Nephron progenitor cell (in vitro differentiated cells): ENCODE data around the gene PROX2.

ENCODE experiments used
- DNase-seq: peaks from one replicate; pipeline ENCODE4 v3.0.0; 2021
- H3K27ac Mint-ChIP-seq: 2 replicates; pipeline ENCODE4 v1.8.0; 2021; ENCODE audit warnings: mild to moderate bottlenecking, moderate library complexity, mixed read lengths
- H3K27me3 Mint-ChIP-seq: 2 replicates; pipeline ENCODE4 v1.8.0; 2021; ENCODE audit warnings: mild to moderate bottlenecking, low read depth, mixed read lengths; ENCODE audit not compliant: poor library complexity
- H3K36me3 Mint-ChIP-seq: 2 replicates; pipeline ENCODE4 v1.8.0; 2021; ENCODE audit warnings: low read depth, mixed read lengths
- H3K4me1 Mint-ChIP-seq: 2 replicates; pipeline ENCODE4 v1.8.0; 2021; ENCODE audit warnings: mixed read lengths
- H3K4me3 Mint-ChIP-seq: 2 replicates; pipeline ENCODE4 v1.8.0; 2021; ENCODE audit warnings: mild to moderate bottlenecking, moderate library complexity, mixed read lengths
- H3K9me3 Mint-ChIP-seq: 2 replicates; pipeline ENCODE4 v1.8.0; 2021; ENCODE audit warnings: mild to moderate bottlenecking, moderate library complexity, mixed read lengths
- TF ChIP-seq, protein P1 (sequence below): fragments of 200-600 bp; sonication (generic); IDR thresholded peaks from 2 replicates; pipeline ENCODE4 v1.5.0; 2021; ENCODE audit warnings: antibody characterized with exemption

The PROX2 gene

DNA sequence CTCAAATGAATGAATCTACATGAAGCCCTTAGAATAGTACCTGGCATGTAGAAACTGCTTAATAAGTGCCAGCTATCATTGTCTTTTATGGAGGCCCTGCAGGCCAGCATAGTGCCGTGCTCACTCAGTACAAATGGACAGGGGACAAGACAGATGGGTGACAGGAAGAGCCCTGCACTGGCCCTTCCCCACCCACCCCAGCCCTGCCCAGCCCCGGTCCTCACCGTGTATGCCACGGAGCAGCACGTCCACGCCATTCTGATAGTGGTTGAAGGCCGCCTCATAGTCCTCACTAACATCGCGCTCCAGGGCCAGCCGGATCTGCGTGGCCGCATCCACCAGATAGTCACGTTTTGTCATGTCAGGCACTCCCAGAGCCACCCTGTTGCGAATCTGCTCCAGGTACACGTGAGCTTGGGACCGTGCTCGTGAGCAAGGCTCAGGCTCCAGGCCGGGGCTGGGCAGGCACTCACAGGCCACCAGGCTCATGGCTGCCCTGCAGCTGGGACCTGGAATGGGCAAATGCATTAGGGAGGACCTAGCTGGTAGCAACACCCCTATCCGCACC lies 45.2 kb upstream of the PROX2 start:
- Mint-ChIP-seq H3K27me3 (peaks cover 39% of the 10 kb centered on the region), H3K36me3 (no peaks in the 10 kb centered on the region), H3K4me3 (no peak overlapping the region), H3K4me1 (peaks cover 22% of the 10 kb centered on the region), H3K27ac (no peak overlapping the region), H3K9me3 (no peaks in the 10 kb centered on the region)
- TF ChIP-seq, protein P1, sequence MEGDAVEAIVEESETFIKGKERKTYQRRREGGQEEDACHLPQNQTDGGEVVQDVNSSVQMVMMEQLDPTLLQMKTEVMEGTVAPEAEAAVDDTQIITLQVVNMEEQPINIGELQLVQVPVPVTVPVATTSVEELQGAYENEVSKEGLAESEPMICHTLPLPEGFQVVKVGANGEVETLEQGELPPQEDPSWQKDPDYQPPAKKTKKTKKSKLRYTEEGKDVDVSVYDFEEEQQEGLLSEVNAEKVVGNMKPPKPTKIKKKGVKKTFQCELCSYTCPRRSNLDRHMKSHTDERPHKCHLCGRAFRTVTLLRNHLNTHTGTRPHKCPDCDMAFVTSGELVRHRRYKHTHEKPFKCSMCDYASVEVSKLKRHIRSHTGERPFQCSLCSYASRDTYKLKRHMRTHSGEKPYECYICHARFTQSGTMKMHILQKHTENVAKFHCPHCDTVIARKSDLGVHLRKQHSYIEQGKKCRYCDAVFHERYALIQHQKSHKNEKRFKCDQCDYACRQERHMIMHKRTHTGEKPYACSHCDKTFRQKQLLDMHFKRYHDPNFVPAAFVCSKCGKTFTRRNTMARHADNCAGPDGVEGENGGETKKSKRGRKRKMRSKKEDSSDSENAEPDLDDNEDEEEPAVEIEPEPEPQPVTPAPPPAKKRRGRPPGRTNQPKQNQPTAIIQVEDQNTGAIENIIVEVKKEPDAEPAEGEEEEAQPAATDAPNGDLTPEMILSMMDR: no peak
- DNase-seq: no peak

- H3K4me3 Mint-ChIP-seq: no peak overlapping the region
- peaks cover 33% of the 10 kb centered on the region for H3K27me3 Mint-ChIP-seq
Measured at GRCh38 chr14:74920281-74920680, 44.3 kb upstream of the PROX2 start.

GRCh38 chr14:74919421-74920165 lies 43.6 kb upstream of the PROX2 start:
- Mint-ChIP-seq H3K36me3 (no peaks in the 10 kb centered on the region), H3K27ac (no peak overlapping the region), H3K4me3 (no peak overlapping the region), H3K9me3 (no peaks in the 10 kb centered on the region), H3K27me3 (peaks cover 26% of the 10 kb centered on the region), H3K4me1 (peaks cover 22% of the 10 kb centered on the region)
- TF ChIP-seq, protein P1: no peak
- no peak for DNase-seq

More at GRCh38 chr14:74920281-74920680, 44.3 kb upstream of the PROX2 start:
- no peaks in the 10 kb centered on the region for H3K36me3 Mint-ChIP-seq
- H3K9me3 Mint-ChIP-seq: no peaks in the 10 kb centered on the region
- TF ChIP-seq, protein P1: no peak
- H3K4me1 Mint-ChIP-seq: peaks cover 22% of the 10 kb centered on the region
- DNase-seq: no peak
- no peak overlapping the region for H3K27ac Mint-ChIP-seq

GRCh38 chr14:74918380-74918779 lies 42.4 kb upstream of the PROX2 start:
- DNase-seq: no peak
- no peaks in the 10 kb centered on the region for H3K9me3 Mint-ChIP-seq
- no peak overlapping the region for H3K4me3 Mint-ChIP-seq
- TF ChIP-seq, protein P1: no peak
- H3K4me1 Mint-ChIP-seq: peaks cover 26% of the 10 kb centered on the region
- H3K27me3 Mint-ChIP-seq: peaks cover 15% of the 10 kb centered on the region
- no peaks in the 10 kb centered on the region for H3K36me3 Mint-ChIP-seq
- H3K27ac Mint-ChIP-seq: no peak overlapping the region

GRCh38 chr14:74917646-74918081 lies 41.7 kb upstream of the PROX2 start:
- H3K27me3 Mint-ChIP-seq: peaks cover 14% of the 10 kb centered on the region

More at GRCh38 chr14:74917646-74918081, 41.7 kb upstream of the PROX2 start:
- no peak for DNase-seq
- Mint-ChIP-seq H3K4me3 (no peak overlapping the region), H3K4me1 (peaks cover 26% of the 10 kb centered on the region), H3K9me3 (no peaks in the 10 kb centered on the region), H3K27ac (no peak overlapping the region), H3K36me3 (no peaks in the 10 kb centered on the region)
- TF ChIP-seq, protein P1: no peak
